K562 (cell line): Measurements from ENCODE around the gene ABCC10. TPM values are rescaled to one million over a fixed set of nuclear protein-coding genes. Genes with fewer than 3 reads are reported as not detected.
A peak's percentile ranks its signal among the peaks of the same experiment; 100 is the strongest.
"Not testable (repeated sequence)": the region's sequence is repeated elsewhere in the genome, so short reads cannot be mapped to it uniquely, and the experiment has no call there.

Experiments used
- ATAC-seq: fragments of 200-7000 bp; cut with Tn5 transposase; 3 replicates; pipeline ENCODE4 v1.9.1; 2020; ENCODE audit warnings: moderate library complexity
- BruUV-seq: library from RNA; stranded (reverse); fragments of 400-500 nt; replicated peaks from 2 replicates; lab custom pipeline; 2021; lab: Mats Ljungman, UMichigan
- CTCF ChIA-PET: fragments of 300-600 bp; formaldehyde crosslinking; extraction: SDS; loops from one replicate; lab custom pipeline; 2021; ENCODE audit warnings: low intra/inter-chr PET ratio; lab: Yijun Ruan, JAX
- POLR2A ChIA-PET: fragments of 300-600, 350-650 bp; sonication (Branson Sonifier 250); formaldehyde crosslinking; extraction: SDS; loops from one replicate; lab custom pipeline; 2021; ENCODE audit warnings: antibody characterized with exemption, inconsistent platforms; lab: Yijun Ruan, JAX
- DNase-seq, 4 experiments: peaks; one replicate each; pipeline versions ENCODE4 v3.0.0 to v3.0.0-alpha.2; 2011 to 2018; ENCODE audit warnings: low spot score in 3 of 4, mixed read lengths in 3 of 4; ENCODE audit errors: extremely low read depth in 1 of 4
- FAIRE-seq: peaks from 2 replicates; lab custom pipeline; 2011; peaks lifted over from hg19 to GRCh38; lab: Jason Lieb, UNC
- H2AFZ ChIP-seq: 2 replicates; pipeline ENCODE4 v1.6.0; 2011; ENCODE audit warnings: low read depth, low read length, control low read depth, inconsistent platforms
- H3K27ac ChIP-seq: fragments of 200-600 bp; 3 replicates; pipeline ENCODE4 v1.8.0; 2011; ENCODE audit warnings: low read depth, mild to moderate bottlenecking, control low read depth, inconsistent platforms, low read length, moderate library complexity, mixed read lengths; ENCODE audit errors: extremely low read depth
- H3K27me3 ChIP-seq, 2 experiments: fragments of 300-600 bp in 1 of 2; 2 replicates in 1 of 2; 3 replicates in 1 of 2; pipeline versions ENCODE4 v1.6.0 to v1.8.0; 2011; ENCODE audit warnings: inconsistent platforms in 2 of 2, low read length in 2 of 2, mild to moderate bottlenecking in 1 of 2, mixed read lengths in 1 of 2, moderate library complexity in 1 of 2; ENCODE audit not compliant: control insufficient read depth in 2 of 2, insufficient read depth in 2 of 2
- H3K36me3 ChIP-seq: fragments of 300-600 bp; 3 replicates; pipeline ENCODE4 v1.8.0; 2011; ENCODE audit warnings: mild to moderate bottlenecking, low read length, inconsistent platforms; ENCODE audit not compliant: control insufficient read depth, insufficient read depth
- H3K4me1 ChIP-seq, 2 experiments: fragments of 200-600 bp in 1 of 2; replicated peaks in 1 of 2; 2 replicates in 1 of 2; 3 replicates in 1 of 2; pipeline versions ENCODE4 v1.5.1 to v1.8.0; 2011; ENCODE audit warnings: inconsistent platforms in 2 of 2, low read length in 2 of 2, mild to moderate bottlenecking in 1 of 2, mixed read lengths in 1 of 2, moderate library complexity in 1 of 2; ENCODE audit not compliant: control insufficient read depth in 2 of 2, insufficient read depth in 2 of 2
- H3K4me2 ChIP-seq: 2 replicates; pipeline ENCODE4 v1.6.1; 2011; ENCODE audit warnings: low read length, control low read depth, inconsistent platforms, mixed read lengths; ENCODE audit not compliant: insufficient read depth
- H3K4me3 ChIP-seq: fragments of 200-600 bp; sonication (generic), shearing (Covaris generic); 2 replicates; pipeline ENCODE4 v1.5.1; 2016; ENCODE audit warnings: control low read depth, inconsistent platforms
- H3K79me2 ChIP-seq: fragments of 200-600 bp; 3 replicates; pipeline ENCODE4 v1.8.0; 2011; ENCODE audit warnings: low read length, inconsistent platforms; ENCODE audit not compliant: control insufficient read depth, insufficient read depth
- H3K9ac ChIP-seq, 2 experiments: 2 replicates each; pipeline versions ENCODE4 v1.6.0 to v1.6.1; 2011; ENCODE audit warnings: low read depth in 2 of 2, low read length in 2 of 2, control low read depth in 1 of 2, inconsistent platforms in 1 of 2, mild to moderate bottlenecking in 1 of 2, mixed read lengths in 1 of 2; ENCODE audit not compliant: insufficient read depth in 1 of 2
- H3K9me1 ChIP-seq: one replicate; pipeline ENCODE4 v1.6.0; 2011; ENCODE audit warnings: inconsistent platforms, mild to moderate bottlenecking, low read length, moderate library complexity; ENCODE audit not compliant: control insufficient read depth, insufficient read depth
- H3K9me3 ChIP-seq: replicated peaks from 2 replicates; pipeline ENCODE4 v1.5.1; 2011; ENCODE audit warnings: low read depth, low read length, inconsistent platforms; ENCODE audit not compliant: control insufficient read depth, insufficient read depth
- H4K20me1 ChIP-seq: replicated peaks from 2 replicates; pipeline ENCODE4 v1.6.1; 2011; ENCODE audit warnings: low read length, inconsistent platforms, mixed read lengths; ENCODE audit not compliant: control insufficient read depth, insufficient read depth
- BCOR ChIP-seq: fragments of 450-650 bp; IDR thresholded peaks from 2 replicates; pipeline ENCODE4 v1.6.1; 2016
- CC2D1A ChIP-seq: fragments of 450-650 bp; IDR thresholded peaks from 2 replicates; pipeline ENCODE4 v1.6.1; 2017; ENCODE audit warnings: mild to moderate bottlenecking
- DMBX1 ChIP-seq: fragments of 250-450 bp; sonication (Bioruptor Pico); IDR thresholded peaks from 2 replicates; pipeline ENCODE4 v1.8.0; 2022; ENCODE audit warnings: inconsistent platforms, mild to moderate bottlenecking, moderate library complexity, borderline replicate concordance
- DPF2 ChIP-seq: fragments of 450-650 bp; IDR thresholded peaks from 2 replicates; pipeline ENCODE4 v1.6.1; 2016
- FOXM1 ChIP-seq, 2 experiments: fragments of 450-650 bp in 1 of 2; sonication (generic) in 1 of 2; formaldehyde crosslinking in 1 of 2; IDR thresholded peaks; 2 replicates each; pipeline versions ENCODE4 v1.6.1 to v1.9.0; 2017 to 2022; ENCODE audit warnings: low read depth in 2 of 2, mild to moderate bottlenecking in 2 of 2, missing genetic modification reagents in 1 of 2, moderate library complexity in 1 of 2
- KDM1A ChIP-seq, 2 experiments: fragments of 450-650 bp; IDR thresholded peaks; 2 replicates each; pipeline ENCODE4 v1.6.1; 2016; ENCODE audit warnings: mild to moderate bottlenecking in 2 of 2
- MTA2 ChIP-seq: fragments of 450-650 bp; IDR thresholded peaks from 2 replicates; pipeline ENCODE4 v1.6.1; 2016; ENCODE audit warnings: low read depth
- NCOR1 ChIP-seq: fragments of 450-650 bp; IDR thresholded peaks from 2 replicates; pipeline ENCODE4 v1.6.1; 2016; ENCODE audit warnings: mild to moderate bottlenecking, moderate library complexity
- SMARCC2 ChIP-seq: fragments of 450-650 bp; IDR thresholded peaks from 2 replicates; pipeline ENCODE4 v1.6.1; 2017; ENCODE audit warnings: antibody characterized with exemption, moderate library complexity, mild to moderate bottlenecking, low read depth
- ZBTB11 ChIP-seq, 3 experiments: fragments of 200-800 bp in 1 of 3; fragments of 250-450 bp in 1 of 3; fragments of 450-650 bp in 1 of 3; sonication (Bioruptor Pico) in 1 of 3; sonication (Bioruptor generic) in 1 of 3; formaldehyde crosslinking in 1 of 3; IDR thresholded peaks; 2 replicates each; pipeline versions ENCODE4 v1.6.1 to v1.8.0; 2016 to 2022; ENCODE audit warnings: mild to moderate bottlenecking in 2 of 3, missing genetic modification characterization in 2 of 3, missing compliant biosample characterization in 1 of 3, moderate library complexity in 1 of 3
- ZFX ChIP-seq: sonication (generic); formaldehyde crosslinking; IDR thresholded peaks from 2 replicates; pipeline ENCODE4 v1.8.0; 2022; ENCODE audit warnings: mild to moderate bottlenecking, missing genetic modification reagents, moderate library complexity
- ZNF24 ChIP-seq: fragments of 450-650 bp; IDR thresholded peaks from 2 replicates; pipeline ENCODE4 v1.6.1; 2016
- ZNF639 ChIP-seq, 2 experiments: fragments of 200-800 bp in 1 of 2; sonication (Bioruptor generic) in 1 of 2; sonication (generic) in 1 of 2; formaldehyde crosslinking in 1 of 2; IDR thresholded peaks in 1 of 2; conservative IDR thresholded peaks in 1 of 2; 2 replicates each; pipeline versions ENCODE4 v1.5.0 to v1.6.1; 2016 to 2020; ENCODE audit warnings: missing compliant biosample characterization in 1 of 2, missing genetic modification characterization in 1 of 2, missing genetic modification reagents in 1 of 2
- WGBS: fragments of 100-300 bp; shearing (Covaris generic); methylation state at CpG from one replicate; pipeline ENCODE4 v1.1.6; 2016; ENCODE audit warnings: low coverage, mixed read lengths; ENCODE audit not compliant: insufficient coverage; ENCODE audit errors: missing lambda C conversion rate; 5-methylcytosine and 5-hydroxymethylcytosine counted together
- in situ Hi-C: fragments of 300-500 bp; cut with MboI; formaldehyde crosslinking; loops from 4 replicates; pipeline ENCODE4 v1.15.0; 2018; ENCODE audit warnings: inconsistent platforms, mixed read lengths
- intact Hi-C: fragments of 100-400 bp; cut with micrococcal nuclease; formaldehyde crosslinking; loops from 2 replicates; pipeline ENCODE4 v1.14.2; 2022
- polyA plus RNA-seq, 8 experiments: library from polyadenylated mRNA; depleted of rRNA in 4 of 8; stranded (reverse) in 5 of 8; unstranded in 3 of 8; fragments of >200 nt; fragmentation: Nextera tagmentation in 2 of 8; fragmentation: Illumina TruSeq in 1 of 8; extraction: Ambion mirVana in 2 of 8; extraction: Trizol in 1 of 8; gene quantifications; 2 replicates each; pipeline versions ENCODE4 v1.2.1 to v1.2.3, GENCODE V29; 2011 to 2014; ENCODE audit warnings: inconsistent platforms in 1 of 8, missing spikeins in 1 of 8
- total RNA-seq, 7 experiments: library from RNA; depleted of rRNA in 6 of 7; stranded (reverse); fragments of >200 nt in 6 of 7; fragmentation: Illumina TruSeq in 2 of 7; extraction: Trizol in 2 of 7; gene quantifications; 2 replicates each; pipeline versions ENCODE4 v1.2.1 to v1.2.3, GENCODE V29; 2011 to 2021; ENCODE audit warnings: low replicate concordance in 1 of 7
- TF ChIP-seq, protein P1 (sequence below): sonication (generic); formaldehyde crosslinking; IDR thresholded peaks from 2 replicates; pipeline ENCODE4 v1.8.1; 2023; ENCODE audit warnings: mild to moderate bottlenecking, missing genetic modification reagents

The ABCC10 gene
- total and polyA plus RNA-seq, 9 of the 15 experiments (the other 6 are each of a cell fraction or from before 2014, with no cell fraction given) = 2.4 to 29.1 (median 13.7) TPM

GRCh38 chr6:43393133-43393532 lies 34.2 kb upstream of the ABCC10 start:
- FAIRE-seq; H3K36me3 ChIP-seq; in situ Hi-C loops; H3K27ac ChIP-seq; intact Hi-C loops; ATAC-seq; H3K4me3 ChIP-seq; H3K9me1 ChIP-seq; H4K20me1 ChIP-seq; H3K79me2 ChIP-seq; H2AFZ ChIP-seq; BruUV-seq; H3K9me3 ChIP-seq; TF ChIP-seq FOXM1 (CRISPR knock-in tag; IDR thresholded peaks at IDR 0.05; ENCODE audit: low read depth): not testable (repeated sequence)
- peak overlapping the region; percentile 42; the same call in 1 of the 2 replicates for H3K4me2 ChIP-seq
- 3% methylated on average over 11 of the region's 11 CpGs for WGBS
- peaks cover 2 to 12% of the 10 kb centered on the region in 2 experiments; a peak in 4 of 5 replicates for H3K27me3 ChIP-seq
- POLR2A ChIA-PET = interaction anchor here (0.5 to 2.5 kb wide), 7 partner anchors 10 to 868 kb away, joined by 3 to 9 read pairs (median 3); partner anchors contain the start of gene DLK2
- H3K4me1 ChIP-seq = peaks cover 12 to 28% of the 10 kb centered on the region in 2 experiments
- CTCF ChIA-PET = interaction anchor here (0.6 kb wide), 1 partner anchor 59 kb away, joined by 3 read pairs; no protein-coding TSS in a partner anchor
- H3K9ac ChIP-seq = peak overlapping the region in 1 of 2 experiments; percentile 36; a peak in 1 of 4 replicates
- DNase-seq = peak in 1 of 4 experiments; percentile 46
- peak; percentile 60; the same call in 1 of the 2 replicates for TF ChIP-seq FOXM1 (IDR thresholded peaks at IDR 0.05; ENCODE audit: low read depth)
- 0 out of 2 replicates have a peak, but pooled peaks have one; percentile 16 for TF ChIP-seq CC2D1A
- peak; percentile 32; the same call in 1 of the 2 replicates for TF ChIP-seq DMBX1 (CRISPR knock-in tag)
- TF ChIP-seq, protein P1, sequence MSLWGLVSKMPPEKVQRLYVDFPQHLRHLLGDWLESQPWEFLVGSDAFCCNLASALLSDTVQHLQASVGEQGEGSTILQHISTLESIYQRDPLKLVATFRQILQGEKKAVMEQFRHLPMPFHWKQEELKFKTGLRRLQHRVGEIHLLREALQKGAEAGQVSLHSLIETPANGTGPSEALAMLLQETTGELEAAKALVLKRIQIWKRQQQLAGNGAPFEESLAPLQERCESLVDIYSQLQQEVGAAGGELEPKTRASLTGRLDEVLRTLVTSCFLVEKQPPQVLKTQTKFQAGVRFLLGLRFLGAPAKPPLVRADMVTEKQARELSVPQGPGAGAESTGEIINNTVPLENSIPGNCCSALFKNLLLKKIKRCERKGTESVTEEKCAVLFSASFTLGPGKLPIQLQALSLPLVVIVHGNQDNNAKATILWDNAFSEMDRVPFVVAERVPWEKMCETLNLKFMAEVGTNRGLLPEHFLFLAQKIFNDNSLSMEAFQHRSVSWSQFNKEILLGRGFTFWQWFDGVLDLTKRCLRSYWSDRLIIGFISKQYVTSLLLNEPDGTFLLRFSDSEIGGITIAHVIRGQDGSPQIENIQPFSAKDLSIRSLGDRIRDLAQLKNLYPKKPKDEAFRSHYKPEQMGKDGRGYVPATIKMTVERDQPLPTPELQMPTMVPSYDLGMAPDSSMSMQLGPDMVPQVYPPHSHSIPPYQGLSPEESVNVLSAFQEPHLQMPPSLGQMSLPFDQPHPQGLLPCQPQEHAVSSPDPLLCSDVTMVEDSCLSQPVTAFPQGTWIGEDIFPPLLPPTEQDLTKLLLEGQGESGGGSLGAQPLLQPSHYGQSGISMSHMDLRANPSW (CRISPR knock-in tag) = 0 out of 2 replicates have a peak, but pooled peaks have one; percentile 31
- peak; percentile 91 to 93 for TF ChIP-seq KDM1A (IDR thresholded peaks at IDR 0.05)
- peak; percentile 85 for TF ChIP-seq ZNF24
- peak; percentile 41; the same call in 1 of the 2 replicates for TF ChIP-seq ZFX
- peak; percentile 83 for TF ChIP-seq MTA2
- TF ChIP-seq NCOR1 = peak; percentile 86
- TF ChIP-seq SMARCC2 = peak; percentile 56; the same call in 1 of the 2 replicates
- TF ChIP-seq DPF2 = peak; percentile 71
- TF ChIP-seq ZBTB11 (CRISPR knock-in tag; IDR thresholded peaks at IDR 0.05) = peak in 1 of 3 experiments; percentile 65; a peak in 2 of 6 replicates
- TF ChIP-seq BCOR = peak; percentile 51; the same call in 1 of the 2 replicates
- peak in 1 of 2 experiments; percentile 46; a peak in 1 of 4 replicates for TF ChIP-seq ZNF639 (CRISPR knock-in tag; conservative IDR thresholded peaks at IDR 0.05 in 1 of 2, IDR thresholded peaks at IDR 0.05 in 1 of 2)
